ENCODE data around the gene LSMEM2.

- no peak for TF ChIP-seq EZH2 (IDR thresholded peaks at IDR 0.05)
- TF ChIP-seq POLR2AphosphoS5 (IDR thresholded peaks at IDR 0.05; ENCODE audit: borderline replicate concordance, low read depth, low read length), result no peak
- TF ChIP-seq FOXP2 (optimal IDR thresholded peaks at IDR 0.05; ENCODE audit: control extremely low read depth, extremely low read length, insufficient read depth), result no peak
Observed at GRCh38 chr3:50319894-50320625, 41.2 kb downstream of the LSMEM2 start.

All from SK-N-MC (cell line).